ENCODE measurements around the gene PNCK.

Gene PNCK

DNA sequence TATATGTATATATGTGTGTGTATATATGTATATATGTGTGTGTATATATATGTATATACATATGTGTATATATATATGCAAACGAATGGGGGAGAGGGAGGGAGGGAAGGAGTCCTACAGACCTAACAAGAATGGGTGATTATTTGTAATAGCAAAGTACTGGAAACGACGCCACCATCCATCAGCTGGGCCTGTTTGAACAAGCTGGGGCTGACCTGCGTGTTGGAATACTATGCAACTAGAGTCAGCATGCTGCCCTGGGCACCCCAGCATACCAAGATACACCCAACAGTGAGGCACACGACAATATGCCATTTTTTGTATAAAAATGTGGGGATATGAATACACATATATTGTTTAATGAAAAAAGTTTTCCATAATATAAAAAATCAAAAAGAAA is 53.0 kb downstream of the PNCK start:
- Histone ChIP-seq H3K9me3 (ENCODE audit: control insufficient read depth, low read length) (no peaks in the 10 kb centered on the region), H3K27me3 (replicated peaks; ENCODE audit: control insufficient read depth, insufficient read depth, low read length, poor library complexity, severe bottlenecking) (no peaks in the 10 kb centered on the region), H3K4me3 (ENCODE audit: insufficient read depth, low read depth, low read length, poor library complexity, severe bottlenecking) (no peak overlapping the region), H3K4me1 (ENCODE audit: control insufficient read depth, insufficient read depth, low read length, poor library complexity, severe bottlenecking) (no peaks in the 10 kb centered on the region), H3K36me3 (ENCODE audit: control insufficient read depth, insufficient read depth, low read length) (no peaks in the 10 kb centered on the region), H3K27ac (ENCODE audit: insufficient read depth, low read length, poor library complexity, severe bottlenecking) (no peak overlapping the region)
- DNase-seq = no peak
